HCT116 (cell line): ENCODE results near the gene RABGGTA. TPM values are rescaled to one million over a fixed set of nuclear protein-coding genes. Genes with fewer than 3 reads are reported as not detected.

ENCODE experiments used
- ATAC-seq: fragments of 200-7000 bp; cut with Tn5 transposase; 2 replicates; pipeline ENCODE4 v1.9.1; 2020; ENCODE audit warnings: mild to moderate bottlenecking, moderate library complexity
- BruUV-seq: library from RNA; stranded (reverse); fragments of 400-500 nt; replicated peaks from 2 replicates; lab custom pipeline; 2021; lab: Mats Ljungman, UMichigan
- CTCF ChIA-PET: fragments of 300-600 bp; sonication (Branson Sonifier 250); formaldehyde crosslinking; loops from one replicate; lab custom pipeline; 2021; ENCODE audit warnings: antibody characterized with exemption; lab: Charles Lee
- POLR2A ChIA-PET: fragments of 300-600, 350-600 bp; sonication (Branson Sonifier 250); formaldehyde crosslinking; loops from one replicate; lab custom pipeline; 2021; ENCODE audit warnings: antibody characterized with exemption; lab: Charles Lee
- RAD21 ChIA-PET, 2 experiments: fragments of 300-600 bp; sonication (Branson Sonifier 250); formaldehyde crosslinking; loops; one replicate each; lab custom pipeline; 2023; ENCODE audit warnings: low total read pairs in 2 of 2; ENCODE audit not compliant: uncharacterized antibody in 2 of 2, unreplicated experiment in 2 of 2, low non-redundant PET in 1 of 2; lab: Charles Lee
- DNase-seq: peaks from one replicate; pipeline ENCODE4 v3.0.0-alpha.2; 2010; ENCODE audit warnings: low read depth, low spot score
- H2AFZ ChIP-seq: fragments of 200-600 bp; shearing (Covaris generic), sonication (generic); 2 replicates; pipeline ENCODE4 v1.6.1; 2017; ENCODE audit warnings: low read depth, mixed run types, mixed read lengths, antibody characterized with exemption, low read length; ENCODE audit not compliant: poor library complexity, severe bottlenecking
- H3K27ac ChIP-seq: 2 replicates; pipeline ENCODE4 v1.5.1; 2012; ENCODE audit warnings: low read depth, low read length
- H3K27me3 ChIP-seq: fragments of 200-600 bp; sonication (generic); 2 replicates; pipeline ENCODE4 v1.6.1; 2016; ENCODE audit warnings: mixed run types, low read length, mixed read lengths; ENCODE audit not compliant: insufficient read depth
- H3K36me3 ChIP-seq, 2 experiments: fragments of 200-500 bp in 1 of 2; fragments of 200-600 bp in 1 of 2; sonication (Bioruptor generic) in 1 of 2; sonication (generic) in 1 of 2; 2 replicates each; pipeline versions ENCODE4 v1.5.1 to v1.6.1; 2014 to 2016; ENCODE audit warnings: low read length in 2 of 2, inconsistent platforms in 1 of 2, mixed read lengths in 1 of 2, mixed run types in 1 of 2; ENCODE audit not compliant: insufficient read depth in 2 of 2, control insufficient read depth in 1 of 2
- H3K4me1 ChIP-seq, 2 experiments: fragments of 200-600 bp in 1 of 2; sonication (generic) in 1 of 2; 2 replicates each; pipeline versions ENCODE4 v1.5.1 to v1.6.1; 2012 to 2017; ENCODE audit warnings: low read length in 2 of 2, inconsistent platforms in 1 of 2, mild to moderate bottlenecking in 1 of 2, mixed read lengths in 1 of 2, mixed run types in 1 of 2, moderate library complexity in 1 of 2; ENCODE audit not compliant: insufficient read depth in 2 of 2, control insufficient read depth in 1 of 2
- H3K4me2 ChIP-seq: fragments of 200-600 bp; sonication (generic); 2 replicates; pipeline ENCODE4 v1.6.1; 2017; ENCODE audit warnings: mixed run types, low read length, mixed read lengths
- H3K4me3 ChIP-seq, 2 experiments: fragments of 200-600 bp in 1 of 2; sonication (generic) in 1 of 2; replicated peaks in 1 of 2; 2 replicates each; pipeline ENCODE4 v1.5.1; 2011 to 2016; ENCODE audit warnings: low read length in 2 of 2, control low read depth in 1 of 2, low read depth in 1 of 2, mild to moderate bottlenecking in 1 of 2, mixed read lengths in 1 of 2, mixed run types in 1 of 2
- H3K79me2 ChIP-seq: fragments of 200-600 bp; sonication (generic); 2 replicates; pipeline ENCODE4 v1.6.1; 2017; ENCODE audit warnings: mild to moderate bottlenecking, mixed run types, low read length, moderate library complexity, mixed read lengths; ENCODE audit not compliant: insufficient read depth
- H3K9ac ChIP-seq: fragments of 200-600 bp; sonication (generic); 2 replicates; pipeline ENCODE4 v1.6.1; 2016; ENCODE audit warnings: low read length, mixed read lengths
- H3K9me2 ChIP-seq: fragments of 200-600 bp; sonication (generic), shearing (Covaris generic); 2 replicates; pipeline ENCODE4 v1.6.1; 2017; ENCODE audit warnings: mixed run types, mild to moderate bottlenecking, moderate library complexity; ENCODE audit not compliant: insufficient read depth
- H3K9me3 ChIP-seq, 2 experiments: fragments of 200-500 bp in 1 of 2; fragments of 200-600 bp in 1 of 2; sonication (Bioruptor generic) in 1 of 2; sonication (generic) in 1 of 2; 2 replicates each; pipeline ENCODE4 v1.6.1; 2014 to 2017; ENCODE audit warnings: low read length in 2 of 2, mixed read lengths in 2 of 2, inconsistent platforms in 1 of 2, low read depth in 1 of 2, mild to moderate bottlenecking in 1 of 2, mixed run types in 1 of 2, moderate library complexity in 1 of 2; ENCODE audit not compliant: control insufficient read depth in 1 of 2, insufficient read depth in 1 of 2
- H4K20me1 ChIP-seq: fragments of 200-600 bp; sonication (generic), shearing (Covaris generic); 2 replicates; pipeline ENCODE4 v1.6.1; 2017; ENCODE audit warnings: mixed run types, mild to moderate bottlenecking, moderate library complexity; ENCODE audit not compliant: insufficient read depth
- CBX3 ChIP-seq: IDR thresholded peaks from 2 replicates; pipeline ENCODE4 v1.6.1; 2012; ENCODE audit warnings: low read depth
- CEBPB ChIP-seq: IDR thresholded peaks from 2 replicates; pipeline ENCODE4 v1.6.1; 2012; ENCODE audit warnings: low read depth
- EGR1 ChIP-seq: IDR thresholded peaks from 2 replicates; pipeline ENCODE4 v1.6.1; 2012; ENCODE audit warnings: low read depth
- ELF1 ChIP-seq: IDR thresholded peaks from 2 replicates; pipeline ENCODE4 v1.6.1; 2012; ENCODE audit warnings: low read depth, borderline replicate concordance
- FOSL1 ChIP-seq: IDR thresholded peaks from 2 replicates; pipeline ENCODE4 v1.6.1; 2012; ENCODE audit warnings: low read depth
- JUND ChIP-seq: IDR thresholded peaks from 2 replicates; pipeline ENCODE4 v1.6.1; 2012
- POLR2A ChIP-seq: IDR thresholded peaks from 2 replicates; pipeline ENCODE4 v1.7.0; 2011; ENCODE audit warnings: borderline replicate concordance; ENCODE audit not compliant: insufficient read depth, insufficient read length; ENCODE audit errors: extremely low read depth
- POLR2AphosphoS5 ChIP-seq: IDR thresholded peaks from 2 replicates; pipeline ENCODE4 v1.6.1; 2011; ENCODE audit warnings: mild to moderate bottlenecking, low read depth, low read length, moderate library complexity
- RAD21 ChIP-seq: IDR thresholded peaks from 2 replicates; pipeline ENCODE4 v1.6.1; 2012; ENCODE audit warnings: low read depth, mild to moderate bottlenecking
- SIN3A ChIP-seq: IDR thresholded peaks from 2 replicates; pipeline ENCODE4 v1.6.1; 2012; ENCODE audit warnings: low read depth
- SP1 ChIP-seq: IDR thresholded peaks from 2 replicates; pipeline ENCODE4 v1.6.1; 2012; ENCODE audit warnings: low read depth
- SRF ChIP-seq: IDR thresholded peaks from 2 replicates; pipeline ENCODE4 v1.6.1; 2012; ENCODE audit warnings: low read depth
- TCF7L2 ChIP-seq: IDR thresholded peaks from 2 replicates; pipeline ENCODE4 v1.7.0; 2011; ENCODE audit warnings: borderline replicate concordance, inconsistent platforms; ENCODE audit not compliant: insufficient read depth, insufficient read length; ENCODE audit errors: extremely low read depth
- YY1 ChIP-seq: IDR thresholded peaks from 2 replicates; pipeline ENCODE4 v1.6.1; 2011; ENCODE audit warnings: low read length, low read depth, moderate library complexity, mild to moderate bottlenecking; ENCODE audit not compliant: insufficient replicate concordance; ENCODE audit errors: extremely low read depth
- intact Hi-C: fragments of 100-400 bp; cut with micrococcal nuclease; formaldehyde crosslinking; loops from 2 replicates; pipeline ENCODE4 v1.10.0; 2022
- total RNA-seq: library from RNA; stranded (reverse); gene quantifications from one replicate; pipeline ENCODE4 v1.2.1, GENCODE V29; 2021; ENCODE audit not compliant: unreplicated experiment
- TF ChIP-seq, protein P1 (sequence below): IDR thresholded peaks from 2 replicates; pipeline ENCODE4 v1.6.1; 2011; ENCODE audit warnings: mild to moderate bottlenecking, low read length, moderate library complexity; ENCODE audit not compliant: insufficient replicate concordance; ENCODE audit errors: extremely low read depth
- TF ChIP-seq, protein P2 (sequence below): IDR thresholded peaks from 2 replicates; pipeline ENCODE4 v1.6.1; 2012
- TF ChIP-seq, protein P3 (sequence below): IDR thresholded peaks from 2 replicates; pipeline ENCODE4 v1.6.1; 2012; ENCODE audit warnings: low read depth

The RABGGTA gene
- total RNA-seq, 1 experiment from 2014 or later = 40.8 TPM

DNA sequence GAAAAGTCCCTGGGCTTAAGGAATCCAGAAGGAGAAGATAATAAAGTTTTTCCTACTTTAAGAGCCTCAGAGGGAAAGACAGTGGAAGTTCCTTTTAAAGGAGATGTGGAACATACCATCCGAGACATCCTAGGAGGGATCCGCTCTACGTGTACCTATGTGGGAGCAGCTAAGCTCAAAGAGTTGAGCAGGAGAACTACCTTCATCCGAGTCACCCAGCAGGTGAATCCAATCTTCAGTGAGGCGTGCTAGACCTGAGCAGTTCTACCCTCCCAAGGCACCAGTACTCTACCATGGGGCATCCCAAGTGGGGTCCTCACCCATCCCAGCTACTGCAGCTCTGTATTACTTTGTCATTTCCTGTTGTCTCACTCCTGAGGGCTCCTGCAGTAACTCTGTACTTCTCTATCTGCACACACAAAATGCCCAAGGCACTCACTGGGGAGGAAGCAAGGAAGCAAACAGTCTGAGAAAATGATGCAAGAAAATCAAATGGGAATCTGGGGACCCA is 32.8 kb downstream of the RABGGTA start:
- Histone ChIP-seq H3K4me2 (no peak overlapping the region), H3K27me3 (no peaks in the 10 kb centered on the region), H2AFZ (no peak overlapping the region), H3K9ac (no peak overlapping the region), H3K27ac (no peak overlapping the region), H3K9me3 (no peaks in the 10 kb centered on the region), H3K4me3 (no peak overlapping the region), H3K36me3 (peaks cover 45 to 59% of the 10 kb centered on the region in 2 experiments; a peak in 3 of 4 replicates), H3K4me1 (peaks cover 12 to 41% of the 10 kb centered on the region in 2 experiments), H3K79me2 (peaks cover 37% of the 10 kb centered on the region), H4K20me1 (no peaks in the 10 kb centered on the region), H3K9me2 (no peaks in the 10 kb centered on the region)
- DNase-seq = no peak
- POLR2A ChIA-PET = interaction anchor here (1.1 kb wide), 1 partner anchor 33 kb away, joined by 3 read pairs; the partner anchor contains the start of gene RABGGTA
- BruUV-seq = no TSS peak
- RAD21 ChIA-PET = no interaction called here
- CTCF ChIA-PET = interaction anchor here (1.1 kb wide), 1 partner anchor 193 kb away, joined by 3 read pairs; no protein-coding TSS in a partner anchor
- no peak for TF ChIP-seq ELF1
- no peak for TF ChIP-seq CBX3
- no peak for TF ChIP-seq JUND
- TF ChIP-seq YY1 = no peak
- TF ChIP-seq TCF7L2 = no peak
- TF ChIP-seq EGR1 = no peak
- TF ChIP-seq, protein P1, sequence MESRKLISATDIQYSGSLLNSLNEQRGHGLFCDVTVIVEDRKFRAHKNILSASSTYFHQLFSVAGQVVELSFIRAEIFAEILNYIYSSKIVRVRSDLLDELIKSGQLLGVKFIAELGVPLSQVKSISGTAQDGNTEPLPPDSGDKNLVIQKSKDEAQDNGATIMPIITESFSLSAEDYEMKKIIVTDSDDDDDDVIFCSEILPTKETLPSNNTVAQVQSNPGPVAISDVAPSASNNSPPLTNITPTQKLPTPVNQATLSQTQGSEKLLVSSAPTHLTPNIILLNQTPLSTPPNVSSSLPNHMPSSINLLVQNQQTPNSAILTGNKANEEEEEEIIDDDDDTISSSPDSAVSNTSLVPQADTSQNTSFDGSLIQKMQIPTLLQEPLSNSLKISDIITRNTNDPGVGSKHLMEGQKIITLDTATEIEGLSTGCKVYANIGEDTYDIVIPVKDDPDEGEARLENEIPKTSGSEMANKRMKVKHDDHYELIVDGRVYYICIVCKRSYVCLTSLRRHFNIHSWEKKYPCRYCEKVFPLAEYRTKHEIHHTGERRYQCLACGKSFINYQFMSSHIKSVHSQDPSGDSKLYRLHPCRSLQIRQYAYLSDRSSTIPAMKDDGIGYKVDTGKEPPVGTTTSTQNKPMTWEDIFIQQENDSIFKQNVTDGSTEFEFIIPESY = no peak
- no peak for TF ChIP-seq POLR2AphosphoS5
- TF ChIP-seq, protein P2, sequence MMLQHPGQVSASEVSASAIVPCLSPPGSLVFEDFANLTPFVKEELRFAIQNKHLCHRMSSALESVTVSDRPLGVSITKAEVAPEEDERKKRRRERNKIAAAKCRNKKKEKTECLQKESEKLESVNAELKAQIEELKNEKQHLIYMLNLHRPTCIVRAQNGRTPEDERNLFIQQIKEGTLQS = no peak
- no peak for TF ChIP-seq SP1
- TF ChIP-seq POLR2A = no peak
- no peak for TF ChIP-seq SRF
- no peak for TF ChIP-seq SIN3A
- no peak for TF ChIP-seq CEBPB
- no peak for TF ChIP-seq FOSL1
- TF ChIP-seq, protein P3, sequence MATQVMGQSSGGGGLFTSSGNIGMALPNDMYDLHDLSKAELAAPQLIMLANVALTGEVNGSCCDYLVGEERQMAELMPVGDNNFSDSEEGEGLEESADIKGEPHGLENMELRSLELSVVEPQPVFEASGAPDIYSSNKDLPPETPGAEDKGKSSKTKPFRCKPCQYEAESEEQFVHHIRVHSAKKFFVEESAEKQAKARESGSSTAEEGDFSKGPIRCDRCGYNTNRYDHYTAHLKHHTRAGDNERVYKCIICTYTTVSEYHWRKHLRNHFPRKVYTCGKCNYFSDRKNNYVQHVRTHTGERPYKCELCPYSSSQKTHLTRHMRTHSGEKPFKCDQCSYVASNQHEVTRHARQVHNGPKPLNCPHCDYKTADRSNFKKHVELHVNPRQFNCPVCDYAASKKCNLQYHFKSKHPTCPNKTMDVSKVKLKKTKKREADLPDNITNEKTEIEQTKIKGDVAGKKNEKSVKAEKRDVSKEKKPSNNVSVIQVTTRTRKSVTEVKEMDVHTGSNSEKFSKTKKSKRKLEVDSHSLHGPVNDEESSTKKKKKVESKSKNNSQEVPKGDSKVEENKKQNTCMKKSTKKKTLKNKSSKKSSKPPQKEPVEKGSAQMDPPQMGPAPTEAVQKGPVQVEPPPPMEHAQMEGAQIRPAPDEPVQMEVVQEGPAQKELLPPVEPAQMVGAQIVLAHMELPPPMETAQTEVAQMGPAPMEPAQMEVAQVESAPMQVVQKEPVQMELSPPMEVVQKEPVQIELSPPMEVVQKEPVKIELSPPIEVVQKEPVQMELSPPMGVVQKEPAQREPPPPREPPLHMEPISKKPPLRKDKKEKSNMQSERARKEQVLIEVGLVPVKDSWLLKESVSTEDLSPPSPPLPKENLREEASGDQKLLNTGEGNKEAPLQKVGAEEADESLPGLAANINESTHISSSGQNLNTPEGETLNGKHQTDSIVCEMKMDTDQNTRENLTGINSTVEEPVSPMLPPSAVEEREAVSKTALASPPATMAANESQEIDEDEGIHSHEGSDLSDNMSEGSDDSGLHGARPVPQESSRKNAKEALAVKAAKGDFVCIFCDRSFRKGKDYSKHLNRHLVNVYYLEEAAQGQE = no peak
- no peak for TF ChIP-seq RAD21
- no peak for ATAC-seq
- intact Hi-C loops = no loop called here
